Glutamatergic neuron (in vitro differentiated cells): ENCODE data around the gene IL1B. TPM values are rescaled to one million over a fixed set of nuclear protein-coding genes. Genes with fewer than 3 reads are reported as not detected.

Experiments used
- DNase-seq: peaks from one replicate; pipeline ENCODE4 v3.0.0; 2022
- H3K27ac Mint-ChIP-seq: one replicate; pipeline ENCODE4 v1.8.0; 2020; ENCODE audit warnings: mild to moderate bottlenecking, mixed read lengths, inconsistent platforms; ENCODE audit not compliant: unreplicated experiment
- H3K27me3 Mint-ChIP-seq: one replicate; pipeline ENCODE4 v1.8.0; 2020; ENCODE audit warnings: mild to moderate bottlenecking, moderate library complexity, mixed read lengths, inconsistent platforms; ENCODE audit not compliant: unreplicated experiment
- H3K36me3 Mint-ChIP-seq: one replicate; pipeline ENCODE4 v1.8.0; 2020; ENCODE audit warnings: mild to moderate bottlenecking, mixed read lengths, inconsistent platforms; ENCODE audit not compliant: unreplicated experiment
- H3K4me1 Mint-ChIP-seq: one replicate; pipeline ENCODE4 v1.8.0; 2020; ENCODE audit warnings: mild to moderate bottlenecking, low read depth, mixed read lengths, inconsistent platforms; ENCODE audit not compliant: unreplicated experiment
- H3K4me3 Mint-ChIP-seq: one replicate; pipeline ENCODE4 v1.8.0; 2020; ENCODE audit warnings: mild to moderate bottlenecking, mixed read lengths, inconsistent platforms; ENCODE audit not compliant: unreplicated experiment
- H3K9me3 Mint-ChIP-seq: one replicate; pipeline ENCODE4 v1.8.0; 2020; ENCODE audit warnings: mild to moderate bottlenecking, moderate library complexity, mixed read lengths, inconsistent platforms; ENCODE audit not compliant: unreplicated experiment
- CTCF ChIP-seq: fragments of 200-600 bp; sonication (generic); IDR thresholded peaks from one replicate; pipeline ENCODE4 v1.5.0; 2021; ENCODE audit not compliant: partially characterized antibody, unreplicated experiment
- total RNA-seq: library from RNA; stranded (reverse); fragmentation: NEBNext Ultra II Directional; extraction: Animal tissue kit (Norgen Biotek cat#: 25700); gene quantifications from one replicate; pipeline ENCODE4 v1.2.1, GENCODE V29; 2021; ENCODE audit not compliant: unreplicated experiment

IL1B gene
- total RNA-seq, 1 donor from 2014 or later: not detected

GRCh38 chr2:112793449-112793978 lies 43.1 kb downstream of the IL1B start:
- peaks cover 2% of the 10 kb centered on the region for H3K27me3 Mint-ChIP-seq
- no peak overlapping the region for H3K4me3 Mint-ChIP-seq
- peaks cover 10% of the 10 kb centered on the region for H3K36me3 Mint-ChIP-seq
- H3K4me1 Mint-ChIP-seq: no peaks in the 10 kb centered on the region
- H3K27ac Mint-ChIP-seq: no peak overlapping the region
- no peak for TF ChIP-seq CTCF
- peaks cover 4% of the 10 kb centered on the region for H3K9me3 Mint-ChIP-seq
- DNase-seq: no peak

GRCh38 chr2:112792419-112792818 lies 44.2 kb downstream of the IL1B start:
- Mint-ChIP-seq H3K27ac (no peak overlapping the region), H3K27me3 (peaks cover 2% of the 10 kb centered on the region), H3K9me3 (peaks cover 2% of the 10 kb centered on the region), H3K4me1 (no peaks in the 10 kb centered on the region), H3K4me3 (no peak overlapping the region), H3K36me3 (peaks cover 7% of the 10 kb centered on the region)
- DNase-seq: no peak
- TF ChIP-seq CTCF: no peak

GRCh38 chr2:112791693-112792230 lies 44.8 kb downstream of the IL1B start:
- Mint-ChIP-seq H3K4me3 (no peak overlapping the region), H3K27ac (no peak overlapping the region), H3K4me1 (no peaks in the 10 kb centered on the region), H3K36me3 (peaks cover 2% of the 10 kb centered on the region), H3K27me3 (peaks cover 2% of the 10 kb centered on the region), H3K9me3 (no peaks in the 10 kb centered on the region)
- DNase-seq: no peak
- no peak for TF ChIP-seq CTCF

GRCh38 chr2:112791019-112791418 lies 45.6 kb downstream of the IL1B start:
- Mint-ChIP-seq H3K9me3 (no peaks in the 10 kb centered on the region), H3K4me3 (no peak overlapping the region), H3K27me3 (peaks cover 2% of the 10 kb centered on the region), H3K27ac (no peak overlapping the region), H3K36me3 (no peaks in the 10 kb centered on the region), H3K4me1 (no peaks in the 10 kb centered on the region)
- no peak for TF ChIP-seq CTCF
- no peak for DNase-seq

GRCh38 chr2:112790305-112790704 lies 46.3 kb downstream of the IL1B start:
- H3K4me1 Mint-ChIP-seq: no peaks in the 10 kb centered on the region
- H3K36me3 Mint-ChIP-seq: no peaks in the 10 kb centered on the region
- no peak overlapping the region for H3K27ac Mint-ChIP-seq
- H3K27me3 Mint-ChIP-seq: peaks cover 2% of the 10 kb centered on the region
- no peaks in the 10 kb centered on the region for H3K9me3 Mint-ChIP-seq
- no peak for TF ChIP-seq CTCF
- no peak for DNase-seq
- H3K4me3 Mint-ChIP-seq: no peak overlapping the region
